ENCODE results near the gene NCK2. TPM values are rescaled to one million over a fixed set of nuclear protein-coding genes. Genes with fewer than 3 reads are reported as not detected.

NCK2 gene
- total and polyA plus RNA-seq, 9 of the 15 experiments (the other 6 are each of a cell fraction or from before 2014, with no cell fraction given) = 0.90 to 27.9 (median 15.9) TPM

- TF ChIP-seq ID3 (CRISPR knock-in tag; IDR thresholded peaks at IDR 0.05) (no peak), ID3 (tag; IDR thresholded peaks at IDR 0.05) (no peak), ATF3 (IDR thresholded peaks at IDR 0.05) (no peak), ATF3 (CRISPR knock-in tag; conservative IDR thresholded peaks at IDR 0.05) (no peak), MLLT1 (IDR thresholded peaks at IDR 0.05) (no peak), EP300 (IDR thresholded peaks at IDR 0.05; ENCODE audit: low read length) (0 out of 2 replicates have a peak, but pooled peaks have one; percentile 6), HIVEP1 (CRISPR knock-in tag; IDR thresholded peaks at IDR 0.05) (no peak), ZNF197 (CRISPR knock-in tag; IDR thresholded peaks at IDR 0.05; ENCODE audit: low read depth) (no peak), ZFPM2 (CRISPR knock-in tag; IDR thresholded peaks at IDR 0.05) (no peak), ETV5 (CRISPR knock-in tag; IDR thresholded peaks at IDR 0.05; ENCODE audit: low read depth) (no peak), ZNF764 (CRISPR knock-in tag; IDR thresholded peaks at IDR 0.05; ENCODE audit: low read depth) (no peak), ZNF184 (CRISPR knock-in tag; IDR thresholded peaks at IDR 0.05) (no peak), ESRRB (CRISPR knock-in tag; IDR thresholded peaks at IDR 0.05; ENCODE audit: borderline replicate concordance) (no peak), ETV6 (IDR thresholded peaks at IDR 0.05; ENCODE audit: borderline replicate concordance in 1 of 2, low read depth in 2 of 2, low read length in 1 of 2) (peak; percentile 31 to 69; a peak in 3 of 4 replicates), ETV6 (CRISPR knock-in tag; IDR thresholded peaks at IDR 0.05; ENCODE audit: borderline replicate concordance) (no peak), ZNF280A (IDR thresholded peaks at IDR 0.05; ENCODE audit: low read depth, partially characterized antibody) (no peak), SOX6 (IDR thresholded peaks at IDR 0.05) (peak; percentile 91)
Observed at GRCh38 chr2:105731511-105731910, 13.2 kb upstream of the NCK2 start (continued).

Measured in K562 (cell line).